Uterus (tissue), 4 donors: ENCODE measurements around the gene DIAPH2. TPM values are rescaled to one million over a fixed set of nuclear protein-coding genes. Genes with fewer than 3 reads are reported as not detected.

Source experiments
- DNase-seq, 2 donors: peaks; one replicate each; pipeline ENCODE4 v3.0.0-alpha.2; 2019 to 2020
- H3K27ac ChIP-seq, 2 donors: fragments of 200-600 bp; sonication (generic); 1 replicate in 1 of 2; 2 replicates in 1 of 2; pipeline ENCODE4 v1.5.1; 2016 to 2018
- H3K27me3 ChIP-seq, 2 donors: fragments of 200-600 bp; sonication (generic); one replicate each; pipeline ENCODE4 v1.5.1; 2018 to 2019; ENCODE audit warnings: control low read depth in 1 of 2
- H3K36me3 ChIP-seq, 2 donors: fragments of 200-600 bp; sonication (generic); one replicate each; pipeline ENCODE4 v1.5.1; 2019; ENCODE audit warnings: control low read depth in 1 of 2
- H3K4me1 ChIP-seq, 2 donors: fragments of 200-600 bp; sonication (generic); one replicate each; pipeline ENCODE4 v1.5.1; 2018 to 2019; ENCODE audit warnings: control low read depth in 1 of 2
- H3K4me3 ChIP-seq, 2 donors: fragments of 200-600 bp; sonication (generic); 1 replicate in 1 of 2; 2 replicates in 1 of 2; pipeline ENCODE4 v1.5.1; 2018 to 2019; ENCODE audit warnings: mild to moderate bottlenecking in 1 of 2
- H3K9me3 ChIP-seq, 2 donors: fragments of 200-600 bp; sonication (generic); one replicate each; pipeline ENCODE4 v1.5.1; 2019; ENCODE audit warnings: control low read depth in 1 of 2
- POLR2A ChIP-seq, 2 donors: fragments of 450-650 bp; IDR thresholded peaks; one replicate each; pipeline ENCODE4 v1.6.1; 2016; ENCODE audit warnings: antibody characterized with exemption in 2 of 2, mild to moderate bottlenecking in 1 of 2, moderate library complexity in 1 of 2
- intact Hi-C: fragments of 100-400 bp; cut with DNase I; formaldehyde crosslinking; loops from one replicate; pipeline ENCODE4 v1.15.1; 2023; ENCODE audit warnings: low total_unique reads
- total RNA-seq, 4 donors: library from RNA; depleted of rRNA in 3 of 4; stranded (reverse); fragments of >200 nt in 3 of 4; gene quantifications; one replicate each; pipeline versions ENCODE4 v1.1.0 to v1.2.4, GENCODE V29; 2014 to 2023
- TF ChIP-seq, protein P1 (sequence below), 4 experiments: fragments of 200-600 bp in 2 of 4; fragments of 450-650 bp in 2 of 4; sonication (generic) in 2 of 4; IDR thresholded peaks; one replicate each; pipeline ENCODE4 v1.5.1; 2016 to 2019; ENCODE audit warnings: antibody characterized with exemption in 4 of 4, mild to moderate bottlenecking in 2 of 4, moderate library complexity in 1 of 4
- donor health status: DM: yes; HTN: yes; CAD: no.

The DIAPH2 gene
- total RNA-seq, 4 donors from 2014 or later: 16.7 to 41.5 (median 30.3) TPM

- DNase-seq: no peak
- Histone ChIP-seq H3K27ac (no peak overlapping the region), H3K27me3 (peaks cover 0 to 8% of the 10 kb centered on the region in 2 donors), H3K9me3 (no peaks in the 10 kb centered on the region), H3K36me3 (no peaks in the 10 kb centered on the region), H3K4me1 (no peaks in the 10 kb centered on the region), H3K4me3 (no peak overlapping the region)
- TF ChIP-seq POLR2A (IDR thresholded peaks at IDR 0.05): no peak
- TF ChIP-seq, protein P1, sequence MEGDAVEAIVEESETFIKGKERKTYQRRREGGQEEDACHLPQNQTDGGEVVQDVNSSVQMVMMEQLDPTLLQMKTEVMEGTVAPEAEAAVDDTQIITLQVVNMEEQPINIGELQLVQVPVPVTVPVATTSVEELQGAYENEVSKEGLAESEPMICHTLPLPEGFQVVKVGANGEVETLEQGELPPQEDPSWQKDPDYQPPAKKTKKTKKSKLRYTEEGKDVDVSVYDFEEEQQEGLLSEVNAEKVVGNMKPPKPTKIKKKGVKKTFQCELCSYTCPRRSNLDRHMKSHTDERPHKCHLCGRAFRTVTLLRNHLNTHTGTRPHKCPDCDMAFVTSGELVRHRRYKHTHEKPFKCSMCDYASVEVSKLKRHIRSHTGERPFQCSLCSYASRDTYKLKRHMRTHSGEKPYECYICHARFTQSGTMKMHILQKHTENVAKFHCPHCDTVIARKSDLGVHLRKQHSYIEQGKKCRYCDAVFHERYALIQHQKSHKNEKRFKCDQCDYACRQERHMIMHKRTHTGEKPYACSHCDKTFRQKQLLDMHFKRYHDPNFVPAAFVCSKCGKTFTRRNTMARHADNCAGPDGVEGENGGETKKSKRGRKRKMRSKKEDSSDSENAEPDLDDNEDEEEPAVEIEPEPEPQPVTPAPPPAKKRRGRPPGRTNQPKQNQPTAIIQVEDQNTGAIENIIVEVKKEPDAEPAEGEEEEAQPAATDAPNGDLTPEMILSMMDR (IDR thresholded peaks at IDR 0.05): no peak
- intact Hi-C loops: no loop called here
These were observed 107.4 kb downstream of the DIAPH2 start for GRCh38 chrX:96792047-96792446.

GRCh38 chrX:96798982-96799381 lies 114.3 kb downstream of the DIAPH2 start:
- intact Hi-C loops: loop anchor here (5.0 kb wide), 1 partner anchor 577 kb away; no protein-coding TSS in a partner anchor
- H3K36me3 ChIP-seq: no peaks in the 10 kb centered on the region
- DNase-seq: no peak
- H3K27ac ChIP-seq: no peak overlapping the region
- TF ChIP-seq, protein P1 (IDR thresholded peaks at IDR 0.05): no peak
- TF ChIP-seq POLR2A (IDR thresholded peaks at IDR 0.05): no peak
- no peaks in the 10 kb centered on the region for H3K4me1 ChIP-seq
- H3K9me3 ChIP-seq: no peaks in the 10 kb centered on the region
- peaks cover 0 to 4% of the 10 kb centered on the region in 2 donors for H3K27me3 ChIP-seq
- no peak overlapping the region for H3K4me3 ChIP-seq

DNA sequence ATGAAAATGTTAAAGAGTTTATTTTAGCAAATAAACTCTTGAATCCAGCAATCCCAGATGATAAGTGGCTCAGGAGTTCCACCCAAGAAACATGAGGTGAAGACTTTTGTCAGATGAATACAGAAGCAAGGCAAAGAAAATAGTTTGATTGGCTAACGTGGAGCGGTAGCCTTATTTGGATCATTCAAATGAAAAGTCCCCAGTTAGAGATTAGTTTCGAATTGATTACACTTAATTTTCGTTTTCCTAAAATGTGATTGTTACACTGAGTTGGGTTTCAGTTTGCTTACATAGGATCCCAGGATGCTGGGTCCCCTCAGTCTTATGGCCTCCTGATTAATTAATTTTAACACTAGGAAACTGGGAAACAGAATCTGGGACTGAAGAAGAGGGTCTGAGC lies 122.7 kb downstream of the DIAPH2 start:
- H3K9me3 ChIP-seq: no peaks in the 10 kb centered on the region
- no peak overlapping the region for H3K27ac ChIP-seq
- H3K4me3 ChIP-seq: no peak overlapping the region
- intact Hi-C loops: no loop called here
- no peaks in the 10 kb centered on the region for H3K4me1 ChIP-seq
- DNase-seq: no peak
- H3K36me3 ChIP-seq: no peaks in the 10 kb centered on the region
- H3K27me3 ChIP-seq: no peaks in the 10 kb centered on the region
- TF ChIP-seq, protein P1 (IDR thresholded peaks at IDR 0.05): no peak
- TF ChIP-seq POLR2A (IDR thresholded peaks at IDR 0.05): no peak

DNA sequence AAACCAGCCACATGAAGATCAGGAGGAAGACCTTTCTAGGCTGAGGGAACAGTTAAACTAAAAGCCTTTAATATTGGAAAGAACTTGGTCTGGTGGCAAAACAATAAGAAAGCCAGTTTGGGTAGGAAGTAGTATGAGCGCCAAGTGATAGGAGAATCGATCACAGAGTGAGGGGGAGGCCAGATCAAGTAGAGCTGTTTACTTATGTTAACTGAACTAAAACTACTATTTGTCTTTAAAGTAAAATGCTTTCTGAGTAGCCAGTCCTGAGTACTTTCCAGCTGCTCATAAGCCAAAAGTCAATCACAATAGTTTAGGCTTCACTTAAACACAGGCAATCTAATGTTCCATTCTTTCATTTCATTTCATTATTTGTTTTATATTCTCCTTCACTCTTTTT lies 136.3 kb downstream of the DIAPH2 start:
- intact Hi-C loops: no loop called here
- H3K36me3 ChIP-seq: no peaks in the 10 kb centered on the region
- no peaks in the 10 kb centered on the region for H3K4me1 ChIP-seq
- H3K4me3 ChIP-seq: no peak overlapping the region
- no peak overlapping the region for H3K27ac ChIP-seq
- TF ChIP-seq, protein P1 (IDR thresholded peaks at IDR 0.05): no peak
- TF ChIP-seq POLR2A (IDR thresholded peaks at IDR 0.05): no peak
- no peak for DNase-seq
- H3K27me3 ChIP-seq: no peaks in the 10 kb centered on the region
- H3K9me3 ChIP-seq: no peaks in the 10 kb centered on the region

- DNase-seq: no peak
- no peaks in the 10 kb centered on the region for H3K4me1 ChIP-seq
- H3K4me3 ChIP-seq: no peak overlapping the region
- no peaks in the 10 kb centered on the region for H3K27me3 ChIP-seq
- H3K27ac ChIP-seq: no peak overlapping the region
- no peaks in the 10 kb centered on the region for H3K36me3 ChIP-seq
- TF ChIP-seq, protein P1 (IDR thresholded peaks at IDR 0.05): no peak
- no peak for TF ChIP-seq POLR2A (IDR thresholded peaks at IDR 0.05)
- no peaks in the 10 kb centered on the region for H3K9me3 ChIP-seq
- intact Hi-C loops: no loop called here
These were observed 139.5 kb downstream of the DIAPH2 start for GRCh38 chrX:96824166-96824565.
